A172 (cell line): ENCODE measurements around the gene EPB41L1. TPM values are rescaled to one million over a fixed set of nuclear protein-coding genes. Genes with fewer than 3 reads are reported as not detected.
A peak's percentile ranks its signal among the peaks of the same experiment; 100 is the strongest.

Experiments used
- DNase-seq: peaks from one replicate; pipeline ENCODE4 v3.0.0-alpha.2; 2015; ENCODE audit warnings: low spot score
- total RNA-seq: library from RNA; depleted of rRNA; stranded (reverse); fragments of >200 nt; shearing (Covaris generic); gene quantifications from 2 replicates; pipeline ENCODE4 v1.2.3, GENCODE V29; 2014

The EPB41L1 gene
- total RNA-seq, 1 experiment from 2014 or later: 32.2 TPM

- no peak for DNase-seq
Observed at GRCh38 chr20:36260316-36260715, 105.8 kb downstream of the EPB41L1 start.

GRCh38 chr20:36261389-36262105 lies 107.0 kb downstream of the EPB41L1 start:
- DNase-seq: no peak

- no peak for DNase-seq
Observed at GRCh38 chr20:36262440-36262839, 107.9 kb downstream of the EPB41L1 start.

GRCh38 chr20:36264426-36265246 lies 110.1 kb downstream of the EPB41L1 start:
- no peak for DNase-seq

GRCh38 chr20:36266189-36266588 lies 111.6 kb downstream of the EPB41L1 start:
- DNase-seq: no peak

DNA sequence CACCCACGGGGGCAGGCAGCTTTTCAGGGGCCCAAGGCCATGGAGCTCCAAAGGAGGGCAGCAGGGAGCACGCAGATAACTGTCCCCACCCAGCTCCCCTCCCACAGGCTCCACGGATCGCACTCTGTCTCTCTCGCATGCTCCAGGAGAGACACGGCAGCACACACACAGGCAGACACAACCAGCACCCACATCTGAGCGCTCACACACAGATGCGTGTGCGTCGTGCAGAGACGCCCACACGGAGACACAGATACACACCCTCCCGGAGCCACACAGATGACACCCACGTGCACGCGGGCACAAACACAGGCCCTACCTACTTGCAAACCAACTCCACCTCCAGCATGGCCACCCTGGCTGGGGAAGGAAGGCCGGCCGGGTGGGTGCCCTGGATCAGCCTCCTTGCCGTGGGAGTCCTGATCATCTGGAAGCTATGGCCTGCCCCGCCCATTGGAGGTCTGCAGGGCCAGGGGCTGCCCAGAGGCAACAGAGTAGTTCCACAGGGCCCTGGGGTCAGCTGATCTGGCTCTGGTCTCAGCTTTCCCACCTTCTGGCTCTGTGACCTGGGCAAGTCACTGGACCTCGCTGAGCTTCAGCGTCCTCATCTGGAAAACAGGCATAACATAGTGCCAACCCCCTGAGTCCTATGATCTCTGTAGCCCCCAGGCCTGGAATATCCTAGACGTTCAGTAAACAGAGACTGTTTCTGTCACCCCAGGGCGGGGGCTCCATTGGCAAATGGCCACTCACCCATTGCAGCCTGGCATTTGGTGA lies 113.3 kb downstream of the EPB41L1 start:
- no peak for DNase-seq

- no peak for DNase-seq
Observed at GRCh38 chr20:36268440-36269342, 114.2 kb downstream of the EPB41L1 start.

GRCh38 chr20:36269507-36269906 lies 115.0 kb downstream of the EPB41L1 start:
- no peak for DNase-seq

DNA sequence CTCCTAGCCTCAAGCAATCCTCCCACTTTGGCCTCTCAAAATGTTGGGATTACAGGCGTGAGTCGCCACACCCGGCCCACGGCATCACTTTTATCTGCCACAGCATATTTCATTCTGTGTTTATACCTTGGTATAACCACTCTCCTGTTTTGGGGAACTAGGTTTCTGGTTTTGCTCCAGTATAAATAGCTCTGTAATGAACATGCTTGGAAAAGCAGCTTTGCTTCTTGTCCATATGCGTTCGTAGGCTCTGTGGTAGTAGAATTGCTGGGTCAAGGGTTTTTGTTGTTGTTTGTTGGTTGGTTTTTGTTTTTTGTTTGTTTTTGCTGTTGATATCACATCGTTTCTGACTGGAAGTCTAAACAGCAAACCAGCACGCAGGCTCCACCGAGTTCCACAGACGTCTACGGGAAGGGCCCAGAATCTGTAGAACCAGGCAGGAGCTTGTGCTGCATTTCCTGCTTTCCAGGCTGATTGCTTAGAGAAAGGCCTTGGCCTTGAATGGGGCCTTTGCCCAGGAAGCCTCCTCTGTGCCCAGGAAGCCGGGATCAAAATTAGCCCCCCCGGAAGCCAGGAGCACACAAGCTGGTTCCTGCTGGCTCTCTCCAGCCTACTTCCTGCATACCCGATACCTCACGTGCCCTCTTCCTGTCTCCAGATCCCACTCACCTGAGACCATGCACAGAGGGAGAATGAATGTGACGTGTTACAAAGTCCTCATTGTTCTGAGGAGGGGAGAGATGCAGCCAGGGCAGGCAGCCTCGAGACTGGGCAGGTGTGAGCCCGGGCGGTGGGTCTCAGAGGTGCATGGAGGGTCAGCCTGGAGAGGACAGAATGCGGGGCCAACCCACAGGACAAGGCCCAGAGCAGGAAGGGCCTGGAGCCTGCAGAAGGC lies 116.5 kb downstream of the EPB41L1 start:
- no peak for DNase-seq

DNA sequence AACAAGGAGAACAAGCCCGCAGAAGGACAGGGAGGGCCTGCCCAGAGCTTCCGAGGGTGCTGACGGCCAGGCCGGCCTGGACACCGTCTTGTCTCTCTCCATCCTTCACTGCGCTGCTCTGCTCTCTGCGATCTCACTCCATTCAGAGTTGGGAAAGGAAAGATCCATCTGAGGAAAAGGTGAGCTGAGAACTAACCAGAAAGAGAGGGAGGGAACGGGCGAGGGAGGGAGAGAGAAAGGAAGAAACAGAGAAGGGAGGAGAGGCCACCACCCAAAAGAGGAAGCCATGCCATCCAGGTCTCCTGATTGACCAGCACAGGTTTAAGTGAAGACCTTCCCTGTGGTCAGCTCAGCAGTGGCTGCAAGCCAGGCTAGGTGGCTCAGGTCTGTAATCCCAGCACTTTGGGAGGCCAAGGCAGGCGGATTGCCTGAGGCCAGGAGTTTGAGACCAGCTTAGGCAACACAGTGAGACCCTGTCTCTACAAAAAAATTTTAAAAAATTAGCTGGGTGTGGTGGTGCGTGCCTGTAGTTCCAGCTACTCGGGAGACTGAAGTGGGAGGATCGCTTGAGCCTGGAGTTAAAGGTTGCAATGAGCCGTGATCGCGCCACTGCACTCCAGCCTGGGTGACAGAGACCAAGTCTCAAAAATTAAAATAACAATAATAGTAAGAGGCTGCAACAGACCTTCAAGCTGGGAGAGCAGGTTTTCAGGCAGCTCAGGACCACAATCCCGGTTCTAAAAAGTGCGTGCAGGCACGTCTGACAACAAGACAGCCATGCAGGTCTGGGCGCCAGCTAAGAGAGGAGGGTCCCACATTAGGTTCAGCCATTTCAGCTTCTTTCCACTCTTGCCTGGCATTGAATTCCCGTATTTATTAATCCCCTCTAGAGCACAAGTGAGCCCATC lies 117.4 kb downstream of the EPB41L1 start:
- no peak for DNase-seq

GRCh38 chr20:36272547-36273220 lies 118.1 kb downstream of the EPB41L1 start:
- DNase-seq: no peak

- peak; percentile 31 for DNase-seq
Observed at GRCh38 chr20:36273414-36274180, 119.1 kb downstream of the EPB41L1 start.

GRCh38 chr20:36274181-36274841 lies 119.8 kb downstream of the EPB41L1 start:
- no peak for DNase-seq

GRCh38 chr20:36275011-36275410 lies 120.5 kb downstream of the EPB41L1 start:
- DNase-seq: no peak

- DNase-seq: no peak
Observed at GRCh38 chr20:36275441-36276189, 121.1 kb downstream of the EPB41L1 start.

GRCh38 chr20:36277546-36277945 lies 123.0 kb downstream of the EPB41L1 start:
- no peak for DNase-seq

DNA sequence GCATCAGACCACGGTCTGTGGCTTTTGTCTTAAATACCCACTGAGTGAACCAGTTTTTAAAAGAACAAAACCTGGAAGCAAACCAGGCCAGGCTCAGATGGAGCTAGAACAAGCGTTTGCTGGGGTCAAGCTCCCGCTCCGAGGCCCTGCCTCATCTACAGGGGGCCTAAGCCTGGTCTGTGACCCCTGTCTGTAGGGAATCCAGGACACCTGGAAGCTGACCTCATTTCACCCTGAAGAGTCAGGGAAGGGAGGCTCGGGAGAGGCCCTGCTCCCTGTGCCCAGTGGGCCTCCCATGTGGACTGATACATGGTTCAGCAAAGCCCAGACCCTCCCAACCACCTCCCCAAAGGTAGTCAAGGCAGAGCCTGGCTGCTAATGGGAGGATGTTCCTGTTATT lies 124.8 kb downstream of the EPB41L1 start:
- no peak for DNase-seq
